NCI-H2107 treated with DMSO at 0.1 percent for 48 hours (cell line): Measurements from ENCODE around the gene NPAS2.

ENCODE experiments used
- DNase-seq: peaks from one replicate; lab custom pipeline; 2025; ENCODE audit not compliant: unreplicated experiment; lab: John Stamatoyannopoulos, UW

Gene NPAS2

GRCh38 chr2:100852999-100853908 is 33.3 kb downstream of the NPAS2 start:
- DNase-seq: no peak

- DNase-seq: no peak
Measured at GRCh38 chr2:100853909-100854810, 34.2 kb downstream of the NPAS2 start.

DNA sequence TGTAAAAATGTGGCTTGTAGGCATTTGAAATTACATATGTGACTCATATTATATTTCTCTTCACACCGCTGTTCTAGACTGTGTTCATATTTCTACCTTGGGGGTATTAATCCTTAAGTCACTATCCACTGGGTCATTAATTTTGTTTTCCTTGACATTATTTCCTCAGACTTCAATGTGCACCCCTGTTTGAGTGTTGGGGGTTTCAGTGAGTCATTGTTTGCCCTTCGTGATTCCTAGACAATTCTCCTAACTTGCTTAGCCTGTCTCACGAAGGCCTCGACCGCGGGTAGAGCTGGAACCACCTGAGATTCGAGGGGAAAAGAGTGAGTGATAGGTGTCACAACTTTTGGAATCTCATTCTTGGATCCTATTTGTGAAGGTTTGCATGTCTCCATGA is 35.1 kb downstream of the NPAS2 start:
- DNase-seq: no peak

DNA sequence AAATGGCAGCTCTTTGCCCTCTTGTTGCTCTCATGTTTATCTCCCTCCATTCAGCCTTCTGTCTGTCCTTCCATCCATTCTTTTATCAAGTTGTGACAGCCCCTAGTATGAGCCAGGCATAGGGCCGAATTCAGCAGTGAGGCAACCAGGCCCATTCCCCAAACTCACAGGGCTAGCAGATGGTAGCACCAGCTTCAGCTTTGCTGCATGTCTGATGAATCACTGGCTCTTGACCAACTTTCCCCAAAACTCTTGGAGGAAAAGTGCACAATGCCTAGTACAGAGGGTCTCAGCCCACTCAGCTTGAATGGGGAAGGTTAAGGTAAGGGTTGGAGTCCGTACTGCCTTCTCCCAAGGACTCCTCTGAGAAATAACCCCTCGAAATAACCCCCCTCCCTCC is 35.7 kb downstream of the NPAS2 start:
- no peak for DNase-seq

- DNase-seq: no peak
Measured at GRCh38 chr2:100856732-100857131, 36.8 kb downstream of the NPAS2 start.

- DNase-seq: no peak
Measured at GRCh38 chr2:100857341-100857740, 37.4 kb downstream of the NPAS2 start.

GRCh38 chr2:100857915-100858314 is 38.0 kb downstream of the NPAS2 start:
- DNase-seq: no peak

GRCh38 chr2:100859902-100860301 is 40.0 kb downstream of the NPAS2 start:
- no peak for DNase-seq

GRCh38 chr2:100861340-100861739 is 41.4 kb downstream of the NPAS2 start:
- no peak for DNase-seq

DNA sequence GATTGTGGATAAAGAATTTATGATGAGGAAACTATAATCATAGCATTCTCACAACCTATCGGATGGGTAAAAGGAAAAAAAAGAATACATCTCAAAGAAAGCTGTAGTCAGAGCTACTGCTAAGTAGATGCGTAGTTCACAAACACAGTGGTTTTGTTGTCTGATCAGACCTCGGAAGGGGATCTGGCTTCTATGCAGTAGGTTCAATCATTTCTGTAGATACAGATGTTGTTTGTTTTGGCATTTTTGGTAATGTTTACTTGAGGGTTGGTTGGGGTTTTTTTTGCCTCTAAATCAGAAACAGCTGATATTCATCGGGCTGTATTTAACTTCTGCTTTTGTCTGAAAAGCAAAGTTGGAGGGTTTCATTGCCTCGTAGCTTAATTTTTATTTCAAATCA is 42.1 kb downstream of the NPAS2 start:
- no peak for DNase-seq

DNA sequence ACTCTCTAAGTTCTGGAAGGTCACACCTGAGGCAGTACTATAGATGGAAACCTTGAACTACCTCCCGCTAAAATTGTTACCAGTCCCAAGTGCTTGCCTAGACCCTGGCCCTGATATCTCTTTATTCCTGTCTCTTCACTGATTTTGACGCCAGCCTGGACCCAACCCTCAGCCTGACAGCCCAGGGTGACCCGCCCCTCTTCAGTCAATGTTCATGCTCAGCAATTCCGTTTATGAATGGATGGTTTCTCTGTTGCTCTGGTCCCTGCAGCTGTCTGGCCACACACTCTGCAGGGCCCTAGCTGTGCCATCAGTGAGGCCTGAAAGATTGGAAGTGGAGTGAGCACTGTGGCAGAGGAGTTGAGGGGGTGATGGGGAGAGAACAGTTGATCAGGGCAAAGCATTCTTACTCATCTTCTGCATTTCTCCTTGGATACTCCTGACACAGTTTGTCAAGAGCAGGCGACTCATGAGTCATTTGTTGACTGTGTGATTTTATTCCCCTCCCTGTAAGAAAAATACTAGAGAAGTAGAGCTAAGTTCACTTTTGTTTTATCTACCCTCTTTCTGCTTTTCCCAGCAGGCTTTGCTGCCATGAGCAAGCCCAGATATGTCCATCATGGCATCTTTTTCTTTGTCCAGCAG is 46.0 kb downstream of the NPAS2 start:
- DNase-seq: no peak

DNA sequence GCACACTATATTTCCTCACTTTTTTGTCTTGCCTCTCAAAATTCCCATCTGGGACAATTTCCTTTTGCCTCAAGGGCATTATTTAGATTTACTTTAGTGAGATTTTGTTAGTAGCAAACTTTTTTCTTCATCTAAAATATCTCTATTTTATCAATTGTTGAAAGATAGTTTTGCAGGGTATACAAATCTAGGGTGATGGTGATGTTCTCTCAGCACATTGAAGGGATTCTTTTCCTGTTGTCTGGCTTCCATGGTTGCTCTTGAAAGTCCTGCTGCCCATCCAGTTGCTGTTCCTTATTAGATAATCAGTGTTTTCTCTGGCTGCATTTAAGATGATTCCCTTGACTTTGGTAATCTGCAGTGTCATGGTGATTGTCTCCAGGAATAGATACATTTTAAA is 48.1 kb downstream of the NPAS2 start:
- no peak for DNase-seq

DNA sequence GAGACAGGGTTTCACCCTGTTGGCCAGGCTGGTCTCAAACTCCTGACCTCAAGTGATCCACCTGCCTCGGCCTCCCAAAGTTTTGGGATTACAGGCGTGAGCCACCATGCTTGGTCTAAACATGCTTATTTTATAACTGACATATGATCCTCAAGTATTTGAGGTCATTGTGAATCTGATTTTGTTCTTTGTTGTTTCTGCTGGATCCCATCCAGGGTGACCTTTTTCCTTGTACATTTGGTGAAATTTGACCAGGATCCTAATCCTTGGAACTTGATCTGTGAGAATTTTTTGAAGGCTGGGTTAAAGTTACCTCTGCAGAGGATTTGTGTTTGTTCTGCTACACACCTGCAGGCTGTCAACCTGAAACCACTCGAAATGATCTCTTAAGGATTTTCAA is 49.2 kb downstream of the NPAS2 start:
- no peak for DNase-seq

DNA sequence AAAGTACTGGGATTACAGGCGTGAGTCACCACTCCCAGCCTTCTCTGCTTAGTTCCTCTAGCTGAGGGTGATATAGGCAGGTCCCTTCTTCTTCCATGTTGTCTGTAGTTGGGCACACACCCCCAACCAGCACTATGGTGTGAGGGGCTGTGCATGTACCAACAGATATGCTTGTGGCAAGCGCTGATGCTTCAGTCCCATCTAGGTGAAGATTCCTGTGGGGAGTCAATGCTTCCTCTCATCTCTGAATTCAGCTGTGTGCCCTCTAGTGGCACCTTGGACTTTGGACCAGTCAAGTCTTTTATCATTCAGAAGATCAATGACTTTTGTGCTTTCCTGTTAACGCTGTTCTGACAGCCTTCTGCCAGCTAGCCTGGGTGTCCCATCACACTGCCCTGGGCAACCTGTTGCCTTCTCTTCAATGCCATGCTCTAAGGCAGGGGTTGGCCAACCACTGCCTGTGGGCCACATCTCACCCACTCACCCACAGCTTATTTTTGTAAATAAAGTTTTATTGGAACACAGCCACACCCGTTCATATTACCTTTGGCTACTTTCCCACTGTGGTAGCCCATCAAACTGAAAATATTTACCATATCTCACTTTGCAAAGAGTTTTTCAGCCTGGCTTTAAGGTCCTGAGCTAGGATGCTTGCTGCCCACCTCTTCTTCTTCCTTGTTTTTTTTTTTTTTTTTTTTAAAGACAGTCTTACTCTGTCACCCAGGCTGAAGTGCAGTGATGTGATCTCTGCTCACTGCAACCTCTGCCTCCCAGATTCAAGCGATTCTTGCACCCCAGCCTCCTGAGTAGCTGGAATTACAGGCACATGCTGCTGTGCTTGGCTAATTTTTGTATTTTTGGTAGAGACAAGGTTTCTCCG is 51.0 kb downstream of the NPAS2 start:
- no peak for DNase-seq

GRCh38 chr2:100875516-100876230 is 55.7 kb downstream of the NPAS2 start:
- DNase-seq: peak; percentile 40

- DNase-seq: no peak
Measured at GRCh38 chr2:100876231-100876860, 56.4 kb downstream of the NPAS2 start.

DNA sequence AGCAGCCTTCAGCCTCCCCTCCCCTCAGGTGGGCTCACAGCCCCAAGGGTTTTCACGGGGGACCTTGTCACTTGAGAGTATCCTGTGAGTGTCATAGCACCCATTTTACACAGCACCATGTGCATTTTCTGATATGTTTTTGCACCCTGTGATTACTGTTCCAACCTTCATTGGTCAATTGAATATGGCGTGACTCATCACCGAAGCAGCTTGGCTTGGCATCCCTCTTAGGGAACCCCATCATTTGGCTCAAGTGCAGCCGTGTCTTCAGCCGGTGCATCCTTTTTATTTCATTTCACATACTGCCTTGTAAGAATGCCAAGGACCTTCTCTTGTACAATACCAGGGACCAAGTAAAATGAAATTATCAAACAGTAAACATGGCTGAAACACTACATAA is 57.6 kb downstream of the NPAS2 start:
- no peak for DNase-seq

DNA sequence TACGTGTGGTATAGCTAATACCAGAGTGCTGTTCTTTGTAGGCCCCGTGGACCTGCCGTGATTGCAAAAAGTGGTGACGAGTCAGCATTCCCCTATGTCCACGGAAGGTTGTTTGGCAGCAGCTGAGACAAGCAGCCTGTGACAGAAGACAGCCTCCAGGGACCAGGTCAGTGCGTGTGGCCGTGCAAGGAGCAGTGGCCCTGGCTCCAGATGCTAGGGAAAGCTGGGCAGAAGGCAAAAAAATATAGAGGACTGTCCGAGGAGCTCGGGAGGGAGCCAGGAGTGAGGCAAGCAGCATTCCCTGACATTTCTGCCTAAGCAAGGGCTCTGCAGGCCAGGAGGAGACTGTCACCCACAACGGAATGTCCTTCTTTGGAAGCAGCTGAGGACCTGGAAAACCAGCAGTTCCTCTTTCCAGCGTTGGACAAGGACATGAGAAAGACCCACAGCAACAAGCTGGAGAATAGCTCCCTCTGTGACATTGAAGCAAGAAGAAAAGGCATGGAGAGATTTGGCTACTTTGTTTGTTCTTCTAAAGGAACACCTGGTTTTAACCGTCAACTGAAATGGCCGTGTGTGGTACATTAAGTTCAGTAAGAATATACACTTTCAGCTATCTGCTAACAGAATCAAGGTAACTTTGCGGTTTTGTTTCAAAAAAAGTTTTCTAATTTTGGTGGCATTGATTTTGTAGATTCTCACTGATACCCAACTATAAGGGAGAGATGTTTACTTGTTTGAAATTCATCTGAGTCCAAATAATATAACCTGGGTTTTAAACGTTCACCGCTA is 58.3 kb downstream of the NPAS2 start:
- DNase-seq: no peak

DNA sequence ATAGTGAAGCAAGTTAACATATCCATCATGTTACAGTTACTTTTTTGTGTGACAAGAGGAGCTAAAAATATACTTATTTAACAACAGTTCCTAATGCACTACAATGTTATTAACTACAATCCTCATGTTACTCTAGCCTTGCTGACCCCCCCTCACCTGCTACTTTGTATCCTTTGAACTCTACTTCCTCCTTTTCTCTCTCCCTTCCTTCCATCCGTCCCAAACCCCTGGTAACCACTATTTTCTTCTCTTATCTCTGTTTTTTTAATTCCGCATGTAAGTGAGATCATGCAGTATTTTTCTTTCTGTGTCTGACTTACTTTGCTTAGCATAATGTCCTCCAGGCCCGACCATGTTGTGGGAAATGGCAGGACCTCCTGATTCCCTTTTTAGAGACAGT is 59.4 kb downstream of the NPAS2 start:
- DNase-seq: no peak
